Measurements from ENCODE around the gene CPT2. TPM values are rescaled to one million over a fixed set of nuclear protein-coding genes. Genes with fewer than 3 reads are reported as not detected.

Gene CPT2
- total RNA-seq, 1 donor: 20.6 TPM

- H3K27me3 ChIP-seq (ENCODE audit: insufficient read depth, low read length): no peaks in the 10 kb centered on the region
- no peak for TF ChIP-seq CTCF (IDR thresholded peaks at IDR 0.05; ENCODE audit: extremely low read depth, low read depth, low read length)
- no peak for DNase-seq (ENCODE audit: insufficient read length, low spot score, missing footprints)
- H3K4me1 ChIP-seq (ENCODE audit: insufficient read depth, low read length): peaks cover 8% of the 10 kb centered on the region
- peak overlapping the region; percentile 42 for H2AFZ ChIP-seq (ENCODE audit: low read length)
- no peak overlapping the region for H3K27ac ChIP-seq (ENCODE audit: low read depth, low read length)
- no peaks in the 10 kb centered on the region for H4K20me1 ChIP-seq (ENCODE audit: insufficient read depth, low read length)
- H3K36me3 ChIP-seq (ENCODE audit: insufficient read depth, low read length): no peaks in the 10 kb centered on the region
- H3K4me3 ChIP-seq (ENCODE audit: insufficient read depth, low read length): no peak overlapping the region
- no peaks in the 10 kb centered on the region for H3K79me2 ChIP-seq (ENCODE audit: insufficient read depth, low read length)
- H3K9me3 ChIP-seq (ENCODE audit: low read depth, low read length): no peaks in the 10 kb centered on the region
- H3K4me2 ChIP-seq (ENCODE audit: insufficient read depth, low read length): no peak overlapping the region
These were observed 41.7 kb upstream of the CPT2 start for GRCh38 chr1:53154859-53155438.

GRCh38 chr1:53155534-53155933 lies 41.1 kb upstream of the CPT2 start:
- Histone ChIP-seq H3K4me2 (ENCODE audit: insufficient read depth, low read length) (no peak overlapping the region), H3K36me3 (ENCODE audit: insufficient read depth, low read length) (no peaks in the 10 kb centered on the region), H3K27me3 (ENCODE audit: insufficient read depth, low read length) (no peaks in the 10 kb centered on the region), H3K4me3 (ENCODE audit: insufficient read depth, low read length) (no peak overlapping the region), H3K4me1 (ENCODE audit: insufficient read depth, low read length) (peaks cover 8% of the 10 kb centered on the region), H2AFZ (ENCODE audit: low read length) (no peak overlapping the region), H3K79me2 (ENCODE audit: insufficient read depth, low read length) (no peaks in the 10 kb centered on the region), H4K20me1 (ENCODE audit: insufficient read depth, low read length) (no peaks in the 10 kb centered on the region), H3K27ac (ENCODE audit: low read depth, low read length) (no peak overlapping the region), H3K9me3 (ENCODE audit: low read depth, low read length) (no peaks in the 10 kb centered on the region)
- no peak for TF ChIP-seq CTCF (IDR thresholded peaks at IDR 0.05; ENCODE audit: extremely low read depth, low read depth, low read length)
- DNase-seq (ENCODE audit: insufficient read length, low spot score, missing footprints): no peak

- Histone ChIP-seq H3K4me2 (ENCODE audit: insufficient read depth, low read length) (no peak overlapping the region), H3K4me1 (ENCODE audit: insufficient read depth, low read length) (peaks cover 8% of the 10 kb centered on the region), H3K79me2 (ENCODE audit: insufficient read depth, low read length) (no peaks in the 10 kb centered on the region), H3K9me3 (ENCODE audit: low read depth, low read length) (no peaks in the 10 kb centered on the region), H2AFZ (ENCODE audit: low read length) (no peak overlapping the region), H3K4me3 (ENCODE audit: insufficient read depth, low read length) (no peak overlapping the region), H4K20me1 (ENCODE audit: insufficient read depth, low read length) (no peaks in the 10 kb centered on the region), H3K36me3 (ENCODE audit: insufficient read depth, low read length) (no peaks in the 10 kb centered on the region), H3K27me3 (ENCODE audit: insufficient read depth, low read length) (no peaks in the 10 kb centered on the region), H3K27ac (ENCODE audit: low read depth, low read length) (no peak overlapping the region)
- DNase-seq (ENCODE audit: insufficient read length, low spot score, missing footprints): no peak
- no peak for TF ChIP-seq CTCF (IDR thresholded peaks at IDR 0.05; ENCODE audit: extremely low read depth, low read depth, low read length)
These were observed 40.7 kb upstream of the CPT2 start for GRCh38 chr1:53155945-53156344.

GRCh38 chr1:53156783-53157182 lies 39.8 kb upstream of the CPT2 start:
- no peak for DNase-seq (ENCODE audit: insufficient read length, low spot score, missing footprints)
- no peak for TF ChIP-seq CTCF (IDR thresholded peaks at IDR 0.05; ENCODE audit: extremely low read depth, low read depth, low read length)
- no peaks in the 10 kb centered on the region for H4K20me1 ChIP-seq (ENCODE audit: insufficient read depth, low read length)
- H3K4me2 ChIP-seq (ENCODE audit: insufficient read depth, low read length): no peak overlapping the region
- no peak overlapping the region for H3K4me3 ChIP-seq (ENCODE audit: insufficient read depth, low read length)
- no peaks in the 10 kb centered on the region for H3K9me3 ChIP-seq (ENCODE audit: low read depth, low read length)
- H3K27ac ChIP-seq (ENCODE audit: low read depth, low read length): no peak overlapping the region
- H3K4me1 ChIP-seq (ENCODE audit: insufficient read depth, low read length): peaks cover 8% of the 10 kb centered on the region
- H3K27me3 ChIP-seq (ENCODE audit: insufficient read depth, low read length): no peaks in the 10 kb centered on the region
- no peaks in the 10 kb centered on the region for H3K79me2 ChIP-seq (ENCODE audit: insufficient read depth, low read length)
- H2AFZ ChIP-seq (ENCODE audit: low read length): no peak overlapping the region
- no peaks in the 10 kb centered on the region for H3K36me3 ChIP-seq (ENCODE audit: insufficient read depth, low read length)
